HG02973 (cell line): ENCODE measurements around the gene RRAD.

Experiments used
- ATAC-seq: cut with Tn5 transposase; IDR thresholded peaks from one replicate; pipeline ENCODE4 v1.9.1; 2021; ENCODE audit warnings: moderate library complexity; ENCODE audit not compliant: unreplicated experiment

The RRAD gene

GRCh38 chr16:66918355-66918754 lies 7.0 kb downstream of the RRAD start:
- no peak for ATAC-seq

GRCh38 chr16:66917741-66918140 lies 7.6 kb downstream of the RRAD start:
- no peak for ATAC-seq

GRCh38 chr16:66916518-66916917 lies 8.8 kb downstream of the RRAD start:
- no peak for ATAC-seq

- ATAC-seq = no peak
Measured at GRCh38 chr16:66915041-66915440, 10.3 kb downstream of the RRAD start.

- ATAC-seq = no peak
Measured at GRCh38 chr16:66914541-66914940, 10.8 kb downstream of the RRAD start.

- ATAC-seq = no peak
Measured at GRCh38 chr16:66913711-66914110, 11.6 kb downstream of the RRAD start.

GRCh38 chr16:66913081-66913480 lies 12.3 kb downstream of the RRAD start:
- no peak for ATAC-seq

GRCh38 chr16:66911801-66912200 lies 13.5 kb downstream of the RRAD start:
- ATAC-seq = no peak

GRCh38 chr16:66911112-66911511 lies 14.2 kb downstream of the RRAD start:
- ATAC-seq = no peak

GRCh38 chr16:66910175-66910940 lies 15.0 kb downstream of the RRAD start:
- ATAC-seq = no peak

- no peak for ATAC-seq
Measured at GRCh38 chr16:66908762-66909559, 16.4 kb downstream of the RRAD start.

GRCh38 chr16:66908116-66908515 lies 17.2 kb downstream of the RRAD start:
- ATAC-seq = no peak

- ATAC-seq = no peak
Measured at GRCh38 chr16:66906916-66907836, 18.2 kb downstream of the RRAD start.

GRCh38 chr16:66905633-66906539 lies 19.4 kb downstream of the RRAD start:
- ATAC-seq = no peak

- no peak for ATAC-seq
Measured at GRCh38 chr16:66904846-66905632, 20.3 kb downstream of the RRAD start.

- ATAC-seq = no peak
Measured at GRCh38 chr16:66904428-66904845, 20.9 kb downstream of the RRAD start.

- no peak for ATAC-seq
Measured at GRCh38 chr16:66903544-66904427, 21.5 kb downstream of the RRAD start.
